Activated gamma-delta T cell (primary cell): ENCODE measurements around the gene NELFB.

Experiments
- DNase-seq: peaks from one replicate; lab custom pipeline; 2025; lab: John Stamatoyannopoulos, UW

NELFB gene

GRCh38 chr9:137281345-137282116, 26.4 kb downstream of the NELFB start:
- DNase-seq = no peak

GRCh38 chr9:137286975-137287383, 31.9 kb downstream of the NELFB start:
- no peak for DNase-seq

GRCh38 chr9:137293094-137293481, 38.0 kb downstream of the NELFB start:
- DNase-seq = no peak

- DNase-seq = no peak
These were observed 38.5 kb downstream of the NELFB start for GRCh38 chr9:137293482-137294090.

- no peak for DNase-seq
These were observed 39.1 kb downstream of the NELFB start for GRCh38 chr9:137294091-137294680.

- DNase-seq = no peak
These were observed 39.6 kb downstream of the NELFB start for GRCh38 chr9:137294681-137295237.

GRCh38 chr9:137295238-137295811, 40.2 kb downstream of the NELFB start:
- DNase-seq = peak; percentile 32

GRCh38 chr9:137295849-137296669, 40.9 kb downstream of the NELFB start:
- no peak for DNase-seq

- no peak for DNase-seq
These were observed 41.8 kb downstream of the NELFB start for GRCh38 chr9:137296670-137297664.

GRCh38 chr9:137297966-137298365, 42.8 kb downstream of the NELFB start:
- DNase-seq = no peak

- no peak for DNase-seq
These were observed 43.5 kb downstream of the NELFB start for GRCh38 chr9:137298401-137299202.

GRCh38 chr9:137299203-137299565, 44.1 kb downstream of the NELFB start:
- DNase-seq = no peak

GRCh38 chr9:137299938-137300337, 44.8 kb downstream of the NELFB start:
- no peak for DNase-seq

GRCh38 chr9:137300567-137301080, 45.5 kb downstream of the NELFB start:
- no peak for DNase-seq

GRCh38 chr9:137301081-137301947, 46.2 kb downstream of the NELFB start:
- DNase-seq = no peak

- peak; percentile 76 for DNase-seq
These were observed 47.0 kb downstream of the NELFB start, which contains the start of gene NRARP for GRCh38 chr9:137302118-137302448. TSS of gene NRARP (minus strand) at chr9:137302271. CDS start at chr9:137301928, 343 bp downstream.

GRCh38 chr9:137302449-137303150, 47.5 kb downstream of the NELFB start:
- DNase-seq = no peak
